Left lung (tissue), 10 donors: ENCODE data around the gene SLC48A1. TPM values are rescaled to one million over a fixed set of nuclear protein-coding genes. Genes with fewer than 3 reads are reported as not detected.
"Not testable (repeated sequence)": the region's sequence is repeated elsewhere in the genome, so short reads cannot be mapped to it uniquely, and the experiment has no call there.

Source experiments
- ATAC-seq: fragments of 200-7000 bp; cut with Tn5 transposase; one replicate; pipeline ENCODE4 v1.9.1; 2020; ENCODE audit warnings: moderate library complexity
- DNase-seq, 4 donors: peaks; one replicate each; pipeline ENCODE4 v3.0.0-alpha.2; 2013 to 2020
- H3K27ac ChIP-seq, 2 donors: fragments of 200-600 bp; sonication (generic) in 1 of 2; one replicate each; pipeline versions ENCODE4 v1.5.0 to v1.8.0; 2020 to 2021
- H3K27me3 ChIP-seq, 2 donors: fragments of 200-600 bp; sonication (generic) in 1 of 2; one replicate each; pipeline versions ENCODE4 v1.5.0 to v1.8.0; 2020 to 2021
- H3K36me3 ChIP-seq, 2 donors: fragments of 200-600 bp; sonication (generic) in 1 of 2; one replicate each; pipeline versions ENCODE4 v1.5.0 to v1.8.0; 2020 to 2021
- H3K4me1 ChIP-seq, 2 donors: fragments of 200-600 bp; one replicate each; pipeline ENCODE4 v1.8.0; 2021
- H3K4me3 ChIP-seq, 2 donors: fragments of 200-600 bp; sonication (generic) in 1 of 2; one replicate each; pipeline versions ENCODE4 v1.5.0 to v1.8.0; 2020 to 2021; ENCODE audit warnings: mild to moderate bottlenecking in 1 of 2
- H3K9me3 ChIP-seq, 2 donors: fragments of 200-600 bp; sonication (generic) in 1 of 2; one replicate each; pipeline versions ENCODE4 v1.5.0 to v1.8.0; 2020 to 2021
- CTCF ChIP-seq, 2 donors: fragments of 200-600 bp; sonication (generic) in 1 of 2; IDR thresholded peaks; one replicate each; pipeline versions ENCODE4 v1.5.0 to v1.8.0; 2021; ENCODE audit warnings: antibody characterized with exemption in 2 of 2
- intact Hi-C, 2 donors: fragments of 100-400 bp; cut with DNase I; formaldehyde crosslinking; loops; one replicate each; pipeline versions ENCODE4 v1.11.2 to v1.14.2; 2022
- polyA plus RNA-seq, 6 donors: library from polyadenylated mRNA; unstranded; fragments of 120-200 nt; gene quantifications; one replicate each; pipeline ENCODE4 v1.2.1, GENCODE V29; 2013; ENCODE audit not compliant: insufficient read length in 6 of 6
- total RNA-seq, 2 donors: library from RNA; stranded (reverse); fragmentation: NEBNext Ultra II Directional; extraction: Animal tissue kit (Norgen Biotek cat#: 25700); gene quantifications; one replicate each; pipeline ENCODE4 v1.2.1, GENCODE V29; 2021
- donor health status: DM: no; HTN: yes; CAD: no.
- donor health status: DM: no; HTN: no; CAD: no.

Gene SLC48A1
- total and polyA plus RNA-seq, 8 donors, result 14.9 to 38.6 (median 18.3) TPM

- no peak for ATAC-seq
- Histone ChIP-seq H3K27me3 (no peaks in the 10 kb centered on the region), H3K27ac (peak overlapping the region; percentile 29 to 87), H3K4me1 (peaks cover 81 to 100% of the 10 kb centered on the region in 2 donors), H3K36me3 (peaks cover 0 to 6% of the 10 kb centered on the region in 2 donors), H3K4me3 (no peak overlapping the region), H3K9me3 (no peaks in the 10 kb centered on the region)
- DNase-seq, result no peak
- TF ChIP-seq CTCF (IDR thresholded peaks at IDR 0.05), result no peak
- intact Hi-C loops, result no loop called here
These were observed 32.4 kb downstream of the SLC48A1 start for GRCh38 chr12:47805417-47805816.

- peak; percentile 13 for ATAC-seq
These were observed 34.3 kb downstream of the SLC48A1 start for GRCh38 chr12:47807338-47807737.

GRCh38 chr12:47808050-47808449 lies 35.0 kb downstream of the SLC48A1 start:
- intact Hi-C loops, result no loop called here
- peak; percentile 1 for ATAC-seq
- peaks cover 86 to 100% of the 10 kb centered on the region in 2 donors for H3K4me1 ChIP-seq
- TF ChIP-seq CTCF (IDR thresholded peaks at IDR 0.05), result no peak
- no peaks in the 10 kb centered on the region for H3K9me3 ChIP-seq
- H3K36me3 ChIP-seq, result peaks cover 0 to 6% of the 10 kb centered on the region in 2 donors
- peak in 3 of 4 donors; percentile 48 to 82 (median 72) for DNase-seq
- H3K27ac ChIP-seq, result peak overlapping the region; percentile 78 to 92
- H3K4me3 ChIP-seq, result peak overlapping the region in 1 of 2 donors; percentile 1
- no peaks in the 10 kb centered on the region for H3K27me3 ChIP-seq

More at GRCh38 chr12:47807338-47807737, 34.3 kb downstream of the SLC48A1 start:
- Histone ChIP-seq H3K4me1 (peaks cover 89 to 100% of the 10 kb centered on the region in 2 donors), H3K27me3 (no peaks in the 10 kb centered on the region), H3K27ac (peak overlapping the region; percentile 78 to 92), H3K36me3 (peaks cover 0 to 6% of the 10 kb centered on the region in 2 donors), H3K9me3 (no peaks in the 10 kb centered on the region), H3K4me3 (no peak overlapping the region)
- intact Hi-C loops, result no loop called here
- no peak for DNase-seq
- no peak for TF ChIP-seq CTCF (IDR thresholded peaks at IDR 0.05)

- H3K4me3 ChIP-seq, result peak overlapping the region in 1 of 2 donors; percentile 1
- TF ChIP-seq CTCF (IDR thresholded peaks at IDR 0.05), result peak in 1 of 2 donors; percentile 27
- peaks cover 86 to 100% of the 10 kb centered on the region in 2 donors for H3K4me1 ChIP-seq
- H3K9me3 ChIP-seq, result no peaks in the 10 kb centered on the region
- no peaks in the 10 kb centered on the region for H3K27me3 ChIP-seq
- peaks cover 0 to 6% of the 10 kb centered on the region in 2 donors for H3K36me3 ChIP-seq
- DNase-seq (peak in 2 of 4 donors; percentile 58 to 87), ATAC-seq (peak; percentile 7)
- intact Hi-C loops, result no loop called here
- peak overlapping the region; percentile 78 to 92 for H3K27ac ChIP-seq
These were observed 35.7 kb downstream of the SLC48A1 start for GRCh38 chr12:47808574-47809365.

GRCh38 chr12:47809518-47809917 lies 36.5 kb downstream of the SLC48A1 start:
- ATAC-seq, DNase-seq: not testable (repeated sequence)
- H3K4me1 ChIP-seq, result peaks cover 86 to 100% of the 10 kb centered on the region in 2 donors

More at GRCh38 chr12:47809518-47809917, 36.5 kb downstream of the SLC48A1 start:
- Histone ChIP-seq H3K36me3 (peaks cover 0 to 12% of the 10 kb centered on the region in 2 donors), H3K27ac (peak overlapping the region; percentile 92)
- intact Hi-C loops, H3K4me3 ChIP-seq, H3K9me3 ChIP-seq, H3K27me3 ChIP-seq: not testable (repeated sequence)
